HEK293 (cell line): ENCODE measurements around the gene OR1K1.

Source experiments
- CTCF ChIA-PET: fragments of 350-600 bp; formaldehyde crosslinking; extraction: SDS; loops from one replicate; lab custom pipeline; 2021; ENCODE audit warnings: antibody characterized with exemption; lab: Yijun Ruan, JAX
- POLR2A ChIA-PET: fragments of 300-600 bp; formaldehyde crosslinking; extraction: SDS; loops from one replicate; lab custom pipeline; 2020; ENCODE audit warnings: antibody characterized with exemption, inconsistent platforms; lab: Yijun Ruan, JAX
- H3K27ac ChIP-seq: fragments of 200-500 bp; sonication (Bioruptor generic); 2 replicates; pipeline ENCODE4 v1.5.1; 2014; ENCODE audit warnings: low read depth, low read length, control low read depth, inconsistent platforms; ENCODE audit errors: extremely low read depth
- H3K36me3 ChIP-seq, 2 experiments: fragments of 200-500 bp in 1 of 2; sonication (Bioruptor generic) in 1 of 2; 1 replicate in 1 of 2; 2 replicates in 1 of 2; pipeline ENCODE4 v1.5.1; 2014 to 2017; ENCODE audit warnings: inconsistent platforms in 2 of 2, low read length in 2 of 2; ENCODE audit not compliant: control insufficient read depth in 2 of 2, insufficient read depth in 1 of 2
- H3K4me1 ChIP-seq: fragments of 200-500 bp; sonication (Bioruptor generic); 2 replicates; pipeline ENCODE4 v1.5.1; 2014; ENCODE audit warnings: mild to moderate bottlenecking, low read length, inconsistent platforms; ENCODE audit not compliant: control insufficient read depth, insufficient read depth
- H3K4me3 ChIP-seq: 2 replicates; pipeline ENCODE4 v1.5.1; 2011; ENCODE audit warnings: low read depth, mild to moderate bottlenecking, control low read depth, low read length, moderate library complexity
- H3K9me3 ChIP-seq: fragments of 200-500 bp; sonication (Bioruptor generic); 2 replicates; pipeline ENCODE4 v1.5.1; 2014; ENCODE audit warnings: low read depth, low read length, inconsistent platforms; ENCODE audit not compliant: control insufficient read depth, insufficient read depth
- MEIS1 ChIP-seq: sonication (generic); formaldehyde crosslinking; IDR thresholded peaks from 2 replicates; pipeline ENCODE4 v1.8.1; 2022; ENCODE audit warnings: missing genetic modification reagents, mild to moderate bottlenecking, borderline replicate concordance
- PRDM2 ChIP-seq: fragments of 450-650 bp; formaldehyde crosslinking; IDR thresholded peaks from 2 replicates; pipeline ENCODE4 v1.5.1; 2016; ENCODE audit warnings: missing biosample characterization, missing genetic modification characterization, borderline replicate concordance
- TRIM28 ChIP-seq: IDR thresholded peaks from 2 replicates; pipeline ENCODE4 v1.6.1; 2011; ENCODE audit warnings: low read length, control low read depth, borderline replicate concordance
- ZBTB1 ChIP-seq: fragments of 450-650 bp; formaldehyde crosslinking; IDR thresholded peaks from 2 replicates; pipeline ENCODE4 v1.5.1; 2016; ENCODE audit warnings: missing biosample characterization, missing genetic modification characterization
- ZNF112 ChIP-seq: fragments of 450-650 bp; formaldehyde crosslinking; IDR thresholded peaks from 2 replicates; pipeline ENCODE4 v1.5.0; 2017; ENCODE audit warnings: missing biosample characterization, missing genetic modification characterization
- ZNF114 ChIP-seq: fragments of 450-650 bp; formaldehyde crosslinking; IDR thresholded peaks from 2 replicates; pipeline ENCODE4 v1.5.0; 2017; ENCODE audit warnings: missing biosample characterization, missing genetic modification characterization
- ZNF146 ChIP-seq: fragments of 450-650 bp; formaldehyde crosslinking; IDR thresholded peaks from 2 replicates; pipeline ENCODE4 v1.5.1; 2016; ENCODE audit warnings: missing biosample characterization, missing genetic modification characterization
- ZNF223 ChIP-seq: fragments of 450-650 bp; formaldehyde crosslinking; IDR thresholded peaks from 2 replicates; pipeline ENCODE4 v1.5.1; 2016; ENCODE audit warnings: missing biosample characterization, missing genetic modification characterization
- ZNF26 ChIP-seq: fragments of 450-650 bp; formaldehyde crosslinking; IDR thresholded peaks from 2 replicates; pipeline ENCODE4 v1.5.1; 2016; ENCODE audit warnings: missing biosample characterization, missing genetic modification characterization
- ZNF292 ChIP-seq: fragments of 450-650 bp; formaldehyde crosslinking; IDR thresholded peaks from 2 replicates; pipeline ENCODE4 v1.5.1; 2016; ENCODE audit warnings: low read depth, missing biosample characterization, missing genetic modification characterization, borderline replicate concordance
- ZNF350 ChIP-seq: fragments of 450-650 bp; formaldehyde crosslinking; IDR thresholded peaks from 2 replicates; pipeline ENCODE4 v1.5.0; 2017; ENCODE audit warnings: missing biosample characterization, mild to moderate bottlenecking, missing genetic modification characterization
- ZNF362 ChIP-seq: fragments of 450-650 bp; formaldehyde crosslinking; IDR thresholded peaks from 2 replicates; pipeline ENCODE4 v1.5.1; 2016; ENCODE audit warnings: missing biosample characterization, missing genetic modification characterization
- ZNF555 ChIP-seq: fragments of 450-650 bp; formaldehyde crosslinking; conservative IDR thresholded peaks from 2 replicates; pipeline ENCODE4 v1.5.1; 2017; ENCODE audit warnings: missing biosample characterization, mild to moderate bottlenecking, missing genetic modification characterization, inconsistent platforms
- ZNF585B ChIP-seq: fragments of 450-650 bp; formaldehyde crosslinking; IDR thresholded peaks from 2 replicates; pipeline ENCODE4 v1.5.1; 2016; ENCODE audit warnings: missing biosample characterization, missing genetic modification characterization
- ZNF629 ChIP-seq: fragments of 450-650 bp; formaldehyde crosslinking; IDR thresholded peaks from 2 replicates; pipeline ENCODE4 v1.5.1; 2017; ENCODE audit warnings: missing biosample characterization, missing genetic modification characterization
- ZNF654 ChIP-seq: fragments of 450-650 bp; formaldehyde crosslinking; IDR thresholded peaks from 2 replicates; pipeline ENCODE4 v1.5.1; 2016; ENCODE audit warnings: low read depth, missing biosample characterization, missing genetic modification characterization
- ZNF704 ChIP-seq: fragments of 450-650 bp; formaldehyde crosslinking; IDR thresholded peaks from 2 replicates; pipeline ENCODE4 v1.5.1; 2016; ENCODE audit warnings: missing biosample characterization, missing genetic modification characterization
- ZNF707 ChIP-seq: fragments of 450-650 bp; formaldehyde crosslinking; IDR thresholded peaks from 2 replicates; pipeline ENCODE4 v1.5.1; 2016; ENCODE audit warnings: missing biosample characterization, missing genetic modification characterization
- ZSCAN23 ChIP-seq: fragments of 450-650 bp; formaldehyde crosslinking; IDR thresholded peaks from 2 replicates; pipeline ENCODE4 v1.5.1; 2016; ENCODE audit warnings: missing biosample characterization, missing genetic modification characterization

OR1K1 gene

GRCh38 chr9:122815544-122815943 is 15.6 kb downstream of the OR1K1 start:
- H3K9me3 ChIP-seq: no peaks in the 10 kb centered on the region
- peaks cover 5 to 29% of the 10 kb centered on the region in 2 experiments; a peak in 2 of 3 replicates for H3K36me3 ChIP-seq
- H3K4me3 ChIP-seq: no peak overlapping the region
- ChIA-PET CTCF (interaction anchor here (0.9 to 1.4 kb wide), 2 partner anchors 175 to 534 kb away, joined by 3 to 5 read pairs; no protein-coding TSS in a partner anchor), POLR2A (no interaction called here)
- TF ChIP-seq ZNF555: no peak
- no peak for TF ChIP-seq ZNF629
- no peak for TF ChIP-seq ZNF585B (tag by site-specific recombination)
- TF ChIP-seq ZNF114 (tag by site-specific recombination): no peak
- no peak for TF ChIP-seq MEIS1 (CRISPR knock-in tag)
- TF ChIP-seq ZNF112: no peak
- TF ChIP-seq ZNF704 (tag by site-specific recombination): no peak
- no peak for TF ChIP-seq ZNF362 (tag by site-specific recombination)
- no peak for TF ChIP-seq ZNF292 (tag by site-specific recombination)
- TF ChIP-seq ZNF26 (tag by site-specific recombination): no peak
- no peak for TF ChIP-seq PRDM2
- no peak for TF ChIP-seq ZNF707 (tag by site-specific recombination)
- no peak for TF ChIP-seq ZNF350
- no peak for TF ChIP-seq ZNF223 (tag by site-specific recombination)
- TF ChIP-seq ZNF146 (tag by site-specific recombination): no peak
- no peak for TF ChIP-seq ZSCAN23 (tag by site-specific recombination)
- no peak for TF ChIP-seq ZBTB1
- no peak for TF ChIP-seq TRIM28
- no peak for TF ChIP-seq ZNF654 (tag by site-specific recombination)
- peaks cover 8% of the 10 kb centered on the region for H3K4me1 ChIP-seq
- H3K27ac ChIP-seq: no peak overlapping the region
